Activated CD8-positive, alpha-beta memory T cell treated with anti-CD3 and anti-CD28 coated beads for 48 hours (primary cell): ENCODE results near the gene TRANK1.
"Not testable (repeated sequence)": the region's sequence is repeated elsewhere in the genome, so short reads cannot be mapped to it uniquely, and the experiment has no call there.

ENCODE experiments used
- DNase-seq, 3 experiments: peaks; one replicate each; pipeline ENCODE4 v3.0.0-alpha.2; 2020; ENCODE audit warnings: low read depth in 2 of 3, low spot score in 2 of 3

The TRANK1 gene

DNA sequence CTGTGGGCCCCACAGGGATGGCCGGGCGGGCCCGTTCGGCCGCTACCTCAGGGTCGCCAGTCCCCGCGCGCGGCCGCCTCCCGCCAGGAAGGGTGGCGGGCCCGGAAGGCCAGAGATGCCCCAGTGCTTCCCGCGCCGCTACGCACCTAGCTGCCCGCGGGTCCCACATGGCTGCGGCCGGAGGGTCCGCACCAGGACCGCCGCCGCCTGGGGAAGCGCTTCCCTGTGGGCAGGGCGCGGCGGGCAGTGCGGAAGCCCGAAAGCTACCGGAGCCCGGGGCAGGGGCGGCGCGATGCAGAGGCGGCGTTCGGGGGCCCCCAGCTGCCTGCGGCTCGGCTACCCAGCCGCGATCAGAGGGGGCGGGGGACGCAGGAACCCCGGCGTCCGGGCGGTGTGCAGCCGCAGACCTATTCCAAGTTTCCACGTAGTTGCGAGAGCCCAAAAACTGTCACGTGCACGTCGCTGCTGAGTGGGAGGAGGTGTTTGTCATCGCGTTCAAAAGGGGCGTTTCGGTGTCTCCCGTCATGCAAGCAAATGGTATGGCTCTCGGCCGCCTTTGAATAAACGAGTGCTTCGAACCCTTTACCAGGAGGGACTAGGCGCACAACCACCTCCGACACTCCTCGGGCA lies at the start of gene TRANK1:
Gene TRANK1 (minus strand): TSS at position 414 of the 630 bp plus-strand sequence. CDS start 245 bp downstream, at position 169.
- peak; percentile 45 to 66 (median 46) for DNase-seq

DNA sequence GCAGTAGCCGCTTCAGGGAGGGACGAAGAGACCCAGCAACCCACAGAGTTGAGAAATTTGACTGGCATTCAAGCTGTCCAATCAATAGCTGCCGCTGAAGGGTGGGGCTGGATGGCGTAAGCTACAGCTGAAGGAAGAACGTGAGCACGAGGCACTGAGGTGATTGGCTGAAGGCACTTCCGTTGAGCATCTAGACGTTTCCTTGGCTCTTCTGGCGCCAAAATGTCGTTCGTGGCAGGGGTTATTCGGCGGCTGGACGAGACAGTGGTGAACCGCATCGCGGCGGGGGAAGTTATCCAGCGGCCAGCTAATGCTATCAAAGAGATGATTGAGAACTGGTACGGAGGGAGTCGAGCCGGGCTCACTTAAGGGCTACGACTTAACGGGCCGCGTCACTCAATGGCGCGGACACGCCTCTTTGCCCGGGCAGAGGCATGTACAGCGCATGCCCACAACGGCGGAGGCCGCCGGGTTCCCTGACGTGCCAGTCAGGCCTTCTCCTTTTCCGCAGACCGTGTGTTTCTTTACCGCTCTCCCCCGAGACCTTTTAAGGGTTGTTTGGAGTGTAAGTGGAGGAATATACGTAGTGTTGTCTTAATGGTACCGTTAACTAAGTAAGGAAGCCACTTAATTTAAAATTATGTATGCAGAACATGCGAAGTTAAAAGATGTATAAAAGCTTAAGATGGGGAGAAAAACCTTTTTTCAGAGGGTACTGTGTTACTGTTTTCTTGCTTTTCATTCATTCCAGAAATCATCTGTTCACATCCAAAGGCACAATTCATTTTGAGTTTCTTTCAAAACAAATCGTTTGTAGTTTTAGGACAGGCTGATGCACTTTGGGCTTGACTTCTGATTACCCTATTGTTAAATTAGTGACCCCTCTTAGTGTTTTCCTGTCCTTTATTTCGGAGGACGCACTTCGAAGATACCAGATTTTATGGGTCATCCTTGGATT lies 48.8 kb upstream of the TRANK1 start, which contains the start of gene MLH1:
Gene MLH1 (plus strand): TSS at position 193 of the 958 bp plus-strand sequence. CDS start 30 bp downstream, at position 223.
- peak; percentile 89 to 92 (median 90) for DNase-seq

- DNase-seq = peak in 1 of 3 experiments; percentile 67
These were observed 48.0 kb upstream of the TRANK1 start, which contains the start of gene EPM2AIP1 for GRCh38 chr3:36992806-36993325. EPM2AIP1 (minus strand) TSS chr3:36993131; CDS start chr3:36993077, 54 bp downstream.

DNA sequence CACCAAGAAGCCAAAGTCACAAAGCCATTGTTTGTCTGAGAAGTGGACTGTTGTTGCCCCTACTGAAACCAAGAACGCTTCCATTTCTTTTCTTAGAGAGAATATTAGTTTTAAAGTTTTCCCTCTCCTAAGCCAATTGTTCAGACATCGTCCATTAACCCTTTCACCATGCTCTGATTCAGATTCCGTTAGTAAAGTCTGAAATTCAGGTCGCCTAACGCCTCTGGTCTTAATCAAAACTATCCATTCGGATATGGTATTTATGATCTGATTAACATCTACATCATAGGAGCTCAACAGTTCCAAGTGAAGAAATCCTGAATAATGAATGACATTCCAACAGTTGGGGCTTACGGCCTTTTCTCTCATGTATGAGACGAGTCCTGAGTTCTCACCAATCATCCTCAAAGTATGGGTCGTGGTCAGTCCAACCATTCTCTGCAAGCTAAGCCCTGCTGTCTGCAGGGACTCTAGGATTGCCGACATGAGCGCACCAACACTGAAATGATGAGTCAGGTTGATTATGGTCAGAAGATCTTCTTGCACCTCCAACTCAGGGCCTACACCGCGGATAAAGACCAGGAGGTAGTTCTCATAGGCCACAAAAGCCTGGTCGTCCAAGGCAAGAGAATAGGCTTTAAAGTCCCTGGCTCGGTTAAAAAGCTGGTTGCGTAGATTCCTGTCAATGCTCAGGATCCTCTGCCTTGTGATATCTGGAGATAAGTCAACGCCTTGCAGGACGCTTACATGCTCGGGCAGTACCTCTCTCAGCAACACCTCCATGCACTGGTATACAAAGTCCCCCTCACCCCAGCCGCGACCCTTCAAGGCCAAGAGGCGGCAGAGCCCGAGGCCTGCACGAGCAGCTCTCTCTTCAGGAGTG lies 47.3 kb upstream of the TRANK1 start:
- DNase-seq = peak in 1 of 3 experiments; percentile 14

GRCh38 chr3:36991147-36991546 lies 46.3 kb upstream of the TRANK1 start:
- peak in 1 of 3 experiments; percentile 24 for DNase-seq

- DNase-seq = no peak
These were observed 44.7 kb upstream of the TRANK1 start for GRCh38 chr3:36989568-36989967.

DNA sequence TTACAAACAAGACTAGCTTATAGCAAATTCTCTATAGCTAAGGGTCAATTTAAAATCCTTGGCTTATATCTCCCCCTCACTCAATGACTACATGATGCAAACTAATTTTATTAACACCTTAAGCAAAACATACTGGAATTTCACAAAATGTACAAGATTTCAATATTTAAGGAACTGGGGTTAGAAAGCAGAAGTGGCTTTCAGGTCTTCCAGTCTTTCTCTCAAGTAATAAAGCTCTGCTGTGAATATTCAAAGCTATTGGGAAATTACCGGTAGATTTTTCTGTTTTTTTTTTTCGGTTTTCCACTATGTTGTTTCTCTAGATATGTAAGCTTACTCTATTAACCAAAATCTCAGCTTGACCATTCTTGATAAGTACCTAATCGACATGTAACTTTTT lies 44.2 kb upstream of the TRANK1 start:
- no peak for DNase-seq

DNA sequence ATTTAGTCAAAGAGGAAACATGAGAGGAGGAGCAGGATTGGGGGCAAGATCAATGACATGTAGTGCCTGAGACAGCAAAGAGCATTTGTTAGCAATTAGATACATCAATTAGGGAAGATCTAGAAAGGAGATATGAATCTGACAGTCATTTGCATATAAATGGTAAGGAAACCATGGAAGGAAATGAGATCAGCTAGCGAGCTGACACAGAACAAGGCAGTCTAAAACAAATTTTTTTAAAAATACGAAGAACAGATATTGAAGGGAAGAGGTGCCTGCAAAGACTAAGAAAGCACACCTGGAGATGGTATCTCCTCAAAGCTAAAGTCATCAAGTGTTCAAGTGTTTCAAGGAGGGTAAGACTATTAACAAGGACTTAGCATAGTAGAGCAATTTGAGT lies 43.5 kb upstream of the TRANK1 start:
- DNase-seq = no peak

GRCh38 chr3:36981006-36981405 lies 36.2 kb upstream of the TRANK1 start:
- no peak for DNase-seq

DNA sequence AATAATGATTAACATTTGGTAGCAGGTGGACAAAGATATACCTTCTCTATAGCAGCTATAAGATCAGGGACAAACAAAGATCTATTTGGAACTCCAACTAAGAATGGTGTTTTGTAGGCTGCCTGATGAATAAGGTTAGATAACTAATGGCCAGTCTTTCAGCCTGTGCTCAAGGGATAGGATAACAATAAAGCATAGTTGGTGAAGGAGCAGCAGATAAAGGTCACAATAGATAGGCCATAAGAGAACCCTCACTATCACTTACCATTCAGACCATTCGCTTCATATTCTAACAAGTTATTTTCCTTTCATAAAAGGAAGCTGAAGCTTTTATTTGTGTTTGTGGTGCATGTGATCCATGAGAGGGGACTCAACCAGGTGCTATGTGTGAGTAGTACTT lies 28.3 kb upstream of the TRANK1 start:
- DNase-seq = no peak

DNA sequence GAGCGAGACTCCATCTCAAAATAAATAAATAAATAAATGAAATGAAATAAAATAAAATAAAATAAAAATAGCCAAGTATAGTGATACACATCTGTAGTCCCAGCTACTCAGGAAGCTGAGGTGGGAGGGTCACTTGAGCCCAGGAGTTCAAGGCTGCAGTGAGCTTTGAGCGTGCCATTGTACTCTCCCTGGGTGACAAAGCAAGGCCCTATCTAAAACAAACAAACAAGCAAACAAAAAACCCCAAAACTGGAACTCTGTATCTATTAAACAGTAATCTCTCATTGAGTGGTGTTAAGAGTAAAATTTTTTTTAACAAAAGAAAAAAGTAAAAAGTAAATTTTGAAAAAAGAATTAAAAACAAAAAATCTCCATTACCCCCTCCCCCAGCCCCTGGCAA lies 27.3 kb upstream of the TRANK1 start:
- DNase-seq = no peak

GRCh38 chr3:36969540-36970432 lies 24.9 kb upstream of the TRANK1 start:
- DNase-seq = peak in 1 of 3 experiments; percentile 27

- no peak for DNase-seq
These were observed 24.2 kb upstream of the TRANK1 start for GRCh38 chr3:36969085-36969484.

- no peak for DNase-seq
These were observed 20.6 kb upstream of the TRANK1 start for GRCh38 chr3:36965440-36965839.

DNA sequence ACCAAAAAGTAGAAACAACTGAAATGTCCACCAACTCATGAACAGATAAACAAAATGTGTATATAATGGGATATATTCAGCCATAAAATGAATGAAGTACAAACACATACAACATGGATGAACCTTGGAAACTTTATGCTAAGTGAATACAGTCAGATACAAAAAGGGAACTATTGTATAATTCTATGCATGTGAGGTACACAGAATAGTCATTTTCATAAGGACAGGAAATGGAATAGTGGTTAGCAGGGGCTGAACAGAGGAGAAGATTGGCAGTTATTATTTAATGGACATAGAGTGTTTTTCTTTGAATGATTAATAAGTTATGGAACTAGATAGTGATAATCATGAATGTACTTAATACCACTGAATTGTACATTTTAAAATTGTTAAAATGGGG lies 20.0 kb upstream of the TRANK1 start:
- DNase-seq = no peak

- DNase-seq = no peak
These were observed 19.5 kb upstream of the TRANK1 start for GRCh38 chr3:36964331-36964730.

GRCh38 chr3:36963008-36963407 lies 18.2 kb upstream of the TRANK1 start:
- DNase-seq = not testable (repeated sequence)

- no peak for DNase-seq
These were observed 15.6 kb upstream of the TRANK1 start for GRCh38 chr3:36960502-36960901.

DNA sequence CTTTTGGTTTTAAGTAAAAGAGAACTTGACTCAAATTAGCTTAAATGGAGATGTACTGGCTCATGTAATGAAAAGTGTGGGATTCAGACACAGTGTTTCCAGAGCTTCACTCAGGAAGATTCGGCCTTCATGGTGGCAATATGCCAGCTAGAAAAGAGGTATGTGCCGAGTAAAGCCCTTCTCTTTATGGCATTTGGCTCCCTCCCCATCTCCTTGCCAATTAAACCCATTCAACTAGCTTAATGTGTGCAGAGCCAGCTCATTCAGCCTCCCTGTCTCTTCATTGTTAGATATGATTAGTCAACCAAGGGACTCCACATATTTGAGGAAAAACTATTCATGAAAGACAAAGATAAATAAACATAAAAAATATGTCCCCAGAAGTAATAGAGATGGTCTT lies 15.0 kb upstream of the TRANK1 start:
- no peak for DNase-seq
